H9 (cell line): ENCODE results near the gene FOXG1. TPM values are rescaled to one million over a fixed set of nuclear protein-coding genes. Genes with fewer than 3 reads are reported as not detected.
A peak's percentile ranks its signal among the peaks of the same experiment; 100 is the strongest.

Experiments used
- DNase-seq: peaks from one replicate; pipeline ENCODE4 v3.0.0-alpha.2; 2017
- H2AFZ ChIP-seq: one replicate; pipeline ENCODE4 v1.6.1; 2013; ENCODE audit warnings: mild to moderate bottlenecking, low read length, control low read depth, moderate library complexity
- H2AK5ac ChIP-seq: 2 replicates; pipeline ENCODE4 v1.6.1; 2013; ENCODE audit warnings: low read length, control low read depth, mixed read lengths; ENCODE audit not compliant: insufficient read length
- H2BK120ac ChIP-seq: one replicate; pipeline ENCODE4 v1.6.1; 2013; ENCODE audit warnings: low read depth, mild to moderate bottlenecking, low read length, control low read depth, inconsistent platforms; ENCODE audit not compliant: poor library complexity, severe bottlenecking
- H2BK12ac ChIP-seq: 2 replicates; pipeline ENCODE4 v1.6.1; 2013; ENCODE audit warnings: low read length, control low read depth, mixed read lengths, low read depth; ENCODE audit not compliant: insufficient read length
- H2BK15ac ChIP-seq: 2 replicates; pipeline ENCODE4 v1.6.1; 2013; ENCODE audit warnings: low read depth, low read length, control low read depth
- H2BK20ac ChIP-seq: one replicate; pipeline ENCODE4 v1.6.1; 2013; ENCODE audit warnings: low read depth, mild to moderate bottlenecking, low read length, control low read depth, inconsistent platforms; ENCODE audit not compliant: poor library complexity, severe bottlenecking
- H2BK5ac ChIP-seq: 2 replicates; pipeline ENCODE4 v1.6.1; 2013; ENCODE audit warnings: low read length, control low read depth, mixed read lengths; ENCODE audit not compliant: insufficient read length
- H3K14ac ChIP-seq: 2 replicates; pipeline ENCODE4 v1.6.1; 2013; ENCODE audit warnings: low read length, control low read depth; ENCODE audit not compliant: insufficient read depth
- H3K18ac ChIP-seq: 2 replicates; pipeline ENCODE4 v1.6.1; 2013; ENCODE audit warnings: low read depth, mild to moderate bottlenecking, mixed read lengths, low read length, control low read depth; ENCODE audit not compliant: insufficient read length
- H3K23ac ChIP-seq: 2 replicates; pipeline ENCODE4 v1.6.1; 2013; ENCODE audit warnings: low read length, control low read depth, mixed read lengths, low read depth; ENCODE audit not compliant: insufficient read length
- H3K23me2 ChIP-seq: 2 replicates; pipeline ENCODE4 v1.6.1; 2013; ENCODE audit warnings: low read depth, mild to moderate bottlenecking, mixed read lengths, low read length, control low read depth; ENCODE audit not compliant: insufficient read length, poor library complexity, severe bottlenecking
- H3K27ac ChIP-seq: 2 replicates; pipeline ENCODE4 v1.5.1; 2013; ENCODE audit warnings: low read length, control low read depth, mixed read lengths, low read depth; ENCODE audit not compliant: insufficient read length
- H3K27me3 ChIP-seq: 2 replicates; pipeline ENCODE4 v1.6.1; 2013; ENCODE audit warnings: low read length, control low read depth, inconsistent platforms; ENCODE audit not compliant: insufficient read depth
- H3K4ac ChIP-seq: 2 replicates; pipeline ENCODE4 v1.6.1; 2013; ENCODE audit warnings: low read depth, mild to moderate bottlenecking, control low read depth, inconsistent platforms, low read length, moderate library complexity
- H3K4me1 ChIP-seq: 2 replicates; pipeline ENCODE4 v1.6.1; 2013; ENCODE audit warnings: low read length, control low read depth, inconsistent platforms; ENCODE audit not compliant: insufficient read depth
- H3K4me2 ChIP-seq: 2 replicates; pipeline ENCODE4 v1.6.1; 2013; ENCODE audit warnings: low read length, control low read depth, mixed read lengths; ENCODE audit not compliant: insufficient read length, insufficient read depth
- H3K56ac ChIP-seq: 2 replicates; pipeline ENCODE4 v1.6.1; 2013; ENCODE audit warnings: low read depth, mild to moderate bottlenecking, mixed read lengths, low read length, control low read depth; ENCODE audit not compliant: insufficient read length
- H3K79me1 ChIP-seq: 2 replicates; pipeline ENCODE4 v1.6.1; 2013; ENCODE audit warnings: low read depth, mild to moderate bottlenecking, moderate library complexity, low read length, control low read depth, inconsistent platforms; ENCODE audit not compliant: insufficient read depth, poor library complexity, severe bottlenecking
- H3K79me2 ChIP-seq: 2 replicates; pipeline ENCODE4 v1.6.1; 2013; ENCODE audit warnings: low read length, control low read depth, inconsistent platforms; ENCODE audit not compliant: insufficient read depth
- H3K9ac ChIP-seq: 2 replicates; pipeline ENCODE4 v1.6.1; 2013; ENCODE audit warnings: low read length, control low read depth, mixed read lengths; ENCODE audit not compliant: insufficient read length; ENCODE audit errors: extremely low read depth
- H3K9me3 ChIP-seq: one replicate; pipeline ENCODE4 v1.6.1; 2013; ENCODE audit warnings: low read depth, low read length, inconsistent platforms; ENCODE audit not compliant: control insufficient read depth
- H3T11ph ChIP-seq: one replicate; pipeline ENCODE4 v1.6.1; 2013; ENCODE audit warnings: mild to moderate bottlenecking, low read length, control low read depth, inconsistent platforms
- H4K20me1 ChIP-seq: one replicate; pipeline ENCODE4 v1.6.1; 2013; ENCODE audit not compliant: control insufficient read depth, insufficient read length, insufficient read depth
- H4K5ac ChIP-seq: 2 replicates; pipeline ENCODE4 v1.6.1; 2013; ENCODE audit warnings: low read depth, mild to moderate bottlenecking, mixed read lengths, low read length, control low read depth; ENCODE audit not compliant: insufficient read length
- H4K8ac ChIP-seq: replicated peaks from 2 replicates; pipeline ENCODE4 v1.6.1; 2013; ENCODE audit warnings: low read length, control low read depth, mixed read lengths, low read depth; ENCODE audit not compliant: insufficient read length
- H4K91ac ChIP-seq: 2 replicates; pipeline ENCODE4 v1.6.1; 2013; ENCODE audit warnings: low read depth, mild to moderate bottlenecking, moderate library complexity, mixed read lengths, low read length, control low read depth; ENCODE audit not compliant: insufficient read length
- H3K27ac Mint-ChIP-seq, 3 experiments: 2 replicates in 2 of 3; 3 replicates in 1 of 3; pipeline ENCODE4 v1.8.0; 2020 to 2021; ENCODE audit warnings: mixed read lengths in 3 of 3, mild to moderate bottlenecking in 1 of 3, moderate library complexity in 1 of 3
- H3K27me3 Mint-ChIP-seq: 2 replicates; pipeline ENCODE4 v1.8.0; 2021; ENCODE audit warnings: low read depth, mild to moderate bottlenecking, moderate library complexity, mixed read lengths
- H3K36me3 Mint-ChIP-seq, 3 experiments: 2 replicates in 2 of 3; 3 replicates in 1 of 3; pipeline ENCODE4 v1.8.0; 2020 to 2021; ENCODE audit warnings: low read depth in 3 of 3, mixed read lengths in 3 of 3; ENCODE audit not compliant: insufficient read depth in 1 of 3
- H3K4me1 Mint-ChIP-seq, 2 experiments: 2 replicates each; pipeline ENCODE4 v1.8.0; 2020; ENCODE audit warnings: mixed read lengths in 2 of 2
- H3K4me3 Mint-ChIP-seq, 2 experiments: 2 replicates in 1 of 2; 3 replicates in 1 of 2; pipeline ENCODE4 v1.8.0; 2020 to 2021; ENCODE audit warnings: mild to moderate bottlenecking in 2 of 2, mixed read lengths in 2 of 2, moderate library complexity in 1 of 2
- H3K9me3 Mint-ChIP-seq, 2 experiments: 2 replicates in 1 of 2; 3 replicates in 1 of 2; pipeline ENCODE4 v1.8.0; 2020; ENCODE audit warnings: mild to moderate bottlenecking in 2 of 2, mixed read lengths in 2 of 2, moderate library complexity in 1 of 2
- WGBS: extraction: QIAGEN DNeasy Blood & Tissue Kit; methylation state at CpG from one replicate; pipeline ENCODE4 v1.1.7; 2013; ENCODE audit warnings: missing lambda C conversion rate, low lambda C conversion rate, mixed read lengths; ENCODE audit not compliant: insufficient read length; ENCODE audit errors: extremely low coverage; 5-methylcytosine and 5-hydroxymethylcytosine counted together
- total RNA-seq: library from RNA; stranded (reverse); gene quantifications from 2 replicates; pipeline ENCODE4 v1.2.1, GENCODE V29; 2021
- TF ChIP-seq, protein P1 (sequence below): fragments of 200-600 bp; sonication (generic); conservative IDR thresholded peaks from 3 replicates; pipeline ENCODE4 v1.8.0; 2021; ENCODE audit warnings: antibody characterized with exemption, mild to moderate bottlenecking

Gene FOXG1
- total RNA-seq, 1 experiment from 2014 or later = 0.11 TPM

DNA sequence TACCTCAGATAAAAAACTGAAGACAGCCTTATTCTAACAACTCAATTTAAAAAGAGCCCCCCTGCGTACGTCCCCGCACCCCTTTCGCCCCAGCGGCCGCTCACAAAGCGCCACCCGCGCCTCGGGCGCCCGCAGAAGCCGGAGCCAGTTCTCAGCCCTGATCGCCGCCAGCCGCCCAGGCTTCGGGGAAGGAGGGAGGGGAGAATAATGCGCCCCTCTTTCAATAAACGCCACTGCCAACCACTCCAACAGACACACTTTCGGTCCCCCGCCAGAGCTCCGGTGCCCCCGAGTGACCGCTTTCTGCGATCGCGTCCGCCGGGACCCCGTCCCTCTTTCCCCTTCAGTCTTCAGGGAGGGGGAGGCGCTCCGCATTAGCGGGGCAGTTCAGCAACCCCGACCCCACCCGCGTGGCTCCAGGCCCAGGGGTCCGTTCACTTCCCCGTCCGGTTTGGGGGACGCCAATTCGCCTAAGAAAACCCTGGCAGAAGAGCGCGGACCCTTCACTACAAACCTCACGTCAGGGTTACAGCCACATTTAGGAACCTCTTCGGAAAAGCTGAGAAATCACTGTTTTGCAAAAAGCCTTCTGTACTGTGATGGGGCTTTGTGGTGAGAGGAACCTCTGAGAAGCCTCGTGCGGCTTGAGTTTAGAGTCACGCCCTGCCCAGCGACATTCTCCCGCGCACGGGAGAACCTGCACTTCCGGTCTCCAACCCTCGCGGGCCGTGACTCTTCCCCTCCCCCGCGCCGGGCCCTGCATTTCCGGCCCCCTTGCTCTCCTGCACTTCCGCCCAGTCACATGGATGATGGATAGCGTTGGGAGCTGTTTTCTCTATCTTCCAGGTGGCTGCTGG is 18.7 kb downstream of the FOXG1 start:
- H3K27ac ChIP-seq = no peak overlapping the region
- peak; percentile 80 for DNase-seq
- no peaks in the 10 kb centered on the region for H3K79me2 ChIP-seq
- peak overlapping the region; percentile 59 to 80 for H3K4me3 Mint-ChIP-seq
- TF ChIP-seq, protein P1, sequence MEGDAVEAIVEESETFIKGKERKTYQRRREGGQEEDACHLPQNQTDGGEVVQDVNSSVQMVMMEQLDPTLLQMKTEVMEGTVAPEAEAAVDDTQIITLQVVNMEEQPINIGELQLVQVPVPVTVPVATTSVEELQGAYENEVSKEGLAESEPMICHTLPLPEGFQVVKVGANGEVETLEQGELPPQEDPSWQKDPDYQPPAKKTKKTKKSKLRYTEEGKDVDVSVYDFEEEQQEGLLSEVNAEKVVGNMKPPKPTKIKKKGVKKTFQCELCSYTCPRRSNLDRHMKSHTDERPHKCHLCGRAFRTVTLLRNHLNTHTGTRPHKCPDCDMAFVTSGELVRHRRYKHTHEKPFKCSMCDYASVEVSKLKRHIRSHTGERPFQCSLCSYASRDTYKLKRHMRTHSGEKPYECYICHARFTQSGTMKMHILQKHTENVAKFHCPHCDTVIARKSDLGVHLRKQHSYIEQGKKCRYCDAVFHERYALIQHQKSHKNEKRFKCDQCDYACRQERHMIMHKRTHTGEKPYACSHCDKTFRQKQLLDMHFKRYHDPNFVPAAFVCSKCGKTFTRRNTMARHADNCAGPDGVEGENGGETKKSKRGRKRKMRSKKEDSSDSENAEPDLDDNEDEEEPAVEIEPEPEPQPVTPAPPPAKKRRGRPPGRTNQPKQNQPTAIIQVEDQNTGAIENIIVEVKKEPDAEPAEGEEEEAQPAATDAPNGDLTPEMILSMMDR = no peak
- peaks cover 0 to 6% (median 0%) of the 10 kb centered on the region in 3 experiments; a peak in 3 of 7 replicates for H3K36me3 Mint-ChIP-seq
- H2AFZ ChIP-seq = peak overlapping the region; percentile 97
- H3K4me1 ChIP-seq = peaks cover 6% of the 10 kb centered on the region; the same call in 1 of the 2 replicates
- no peak overlapping the region for H2BK120ac ChIP-seq
- no peaks in the 10 kb centered on the region for H4K20me1 ChIP-seq
- H3K4me1 Mint-ChIP-seq = peaks cover 15 to 35% of the 10 kb centered on the region in 2 experiments
- no peaks in the 10 kb centered on the region for H3K9me3 ChIP-seq
- no peak overlapping the region for H4K8ac ChIP-seq
- H3K27ac Mint-ChIP-seq = no peak overlapping the region
- H2BK12ac ChIP-seq = peak overlapping the region; percentile 76
- no peak overlapping the region for H4K91ac ChIP-seq
- H3K9me3 Mint-ChIP-seq = no peaks in the 10 kb centered on the region; a peak in 2 of 5 replicates
- no peak overlapping the region for H2AK5ac ChIP-seq
- no peak overlapping the region for H3K4ac ChIP-seq
- no peak overlapping the region for H3K56ac ChIP-seq
- no peak overlapping the region for H2BK15ac ChIP-seq
- H3K14ac ChIP-seq = peak overlapping the region; percentile 62; the same call in 1 of the 2 replicates
- no peak overlapping the region for H3K23ac ChIP-seq
- peak overlapping the region; percentile 2 for H3K18ac ChIP-seq
- H2BK20ac ChIP-seq = no peak overlapping the region
- no peak overlapping the region for H4K5ac ChIP-seq
- H3T11ph ChIP-seq = no peak overlapping the region
- peaks cover 8% of the 10 kb centered on the region; the same call in 1 of the 2 replicates for H3K27me3 ChIP-seq
- WGBS = no CpG with 5 or more reads among the region's 62 CpGs
- H3K23me2 ChIP-seq = peaks cover 10% of the 10 kb centered on the region
- no peak overlapping the region for H2BK5ac ChIP-seq
- peak overlapping the region; percentile 67 for H3K4me2 ChIP-seq
- no peaks in the 10 kb centered on the region for H3K79me1 ChIP-seq
- peaks cover 86% of the 10 kb centered on the region for H3K27me3 Mint-ChIP-seq
- H3K9ac ChIP-seq = no peak overlapping the region
